Neural cell (in vitro differentiated cells): ENCODE measurements around the gene MTRF1L. TPM values are rescaled to one million over a fixed set of nuclear protein-coding genes. Genes with fewer than 3 reads are reported as not detected.

Experiments used
- H2AFZ ChIP-seq: fragments of 200-600, 300-800 bp; sonication (generic), shearing (Covaris generic); 2 replicates; pipeline ENCODE4 v1.6.0; 2014; ENCODE audit warnings: low read depth, mild to moderate bottlenecking, antibody characterized with exemption, low read length, moderate library complexity
- H3F3A ChIP-seq: fragments of 200-600 bp; shearing (Covaris generic); 2 replicates; pipeline ENCODE4 v1.6.1; 2016; ENCODE audit warnings: mild to moderate bottlenecking, moderate library complexity, mixed read lengths, antibody characterized with exemption, low read length; ENCODE audit not compliant: insufficient read depth, poor library complexity, severe bottlenecking
- H3K27ac ChIP-seq: fragments of 200-600, 300-800 bp; sonication (generic), shearing (Covaris generic); 2 replicates; pipeline ENCODE4 v1.5.1; 2014; ENCODE audit warnings: mild to moderate bottlenecking, low read length, moderate library complexity
- H3K27me3 ChIP-seq: fragments of 300-800, 200-600 bp; sonication (generic), shearing (Covaris generic); 2 replicates; pipeline ENCODE4 v1.6.0; 2014; ENCODE audit warnings: mild to moderate bottlenecking, low read depth, low read length, moderate library complexity; ENCODE audit not compliant: insufficient read depth
- H3K36me3 ChIP-seq: fragments of 300-800, 200-600 bp; sonication (generic), shearing (Covaris generic); 2 replicates; pipeline ENCODE4 v1.5.1; 2014; ENCODE audit warnings: mild to moderate bottlenecking, antibody characterized with exemption, low read length, moderate library complexity; ENCODE audit not compliant: insufficient read depth
- H3K4me2 ChIP-seq: fragments of 300-800, 200-600 bp; sonication (generic), shearing (Covaris generic); 2 replicates; pipeline ENCODE4 v1.6.0; 2014; ENCODE audit warnings: mild to moderate bottlenecking, low read length
- H3K4me3 ChIP-seq: fragments of 300-800, 200-600 bp; sonication (generic), shearing (Covaris generic); 2 replicates; pipeline ENCODE4 v1.5.1; 2014; ENCODE audit warnings: mild to moderate bottlenecking, low read length, moderate library complexity
- H3K79me2 ChIP-seq: fragments of 200-600 bp; shearing (Covaris generic); replicated peaks from 2 replicates; pipeline ENCODE4 v1.6.0; 2014; ENCODE audit warnings: mild to moderate bottlenecking, low read length, moderate library complexity; ENCODE audit not compliant: insufficient read depth
- H3K9ac ChIP-seq: fragments of 300-800, 200-600 bp; sonication (generic), shearing (Covaris generic); 2 replicates; pipeline ENCODE4 v1.6.1; 2016; ENCODE audit warnings: mild to moderate bottlenecking, low read length, mixed read lengths
- H3K9me2 ChIP-seq: fragments of 200-600 bp; shearing (Covaris generic); 2 replicates; pipeline ENCODE4 v1.6.1; 2016; ENCODE audit warnings: mild to moderate bottlenecking, low read length, mixed read lengths; ENCODE audit not compliant: insufficient read depth
- H3K9me3 ChIP-seq: fragments of 200-600, 300-800 bp; sonication (generic), shearing (Covaris generic); 2 replicates; pipeline ENCODE4 v1.6.1; 2016; ENCODE audit warnings: mild to moderate bottlenecking, mixed run types, low read length, moderate library complexity, mixed read lengths
- H4K20me1 ChIP-seq: fragments of 200-600 bp; shearing (Covaris generic); 2 replicates; pipeline ENCODE4 v1.6.1; 2016; ENCODE audit warnings: mild to moderate bottlenecking, mixed run types; ENCODE audit not compliant: insufficient read depth
- CTCF ChIP-seq: fragments of 450-650 bp; IDR thresholded peaks from 2 replicates; pipeline ENCODE4 v1.5.1; 2014; ENCODE audit warnings: antibody characterized with exemption, mild to moderate bottlenecking, moderate library complexity; ENCODE audit not compliant: poor library complexity, severe bottlenecking
- EP300 ChIP-seq: fragments of 450-650 bp; conservative IDR thresholded peaks from 2 replicates; pipeline ENCODE4 v1.6.1; 2014; ENCODE audit warnings: antibody characterized with exemption, mild to moderate bottlenecking, moderate library complexity; ENCODE audit not compliant: poor library complexity, severe bottlenecking
- EZH2 ChIP-seq: fragments of 200-600, 300-800 bp; shearing (Covaris generic), sonication (generic); IDR thresholded peaks from 2 replicates; pipeline ENCODE4 v1.6.1; 2014; ENCODE audit warnings: antibody characterized with exemption, low read length, borderline replicate concordance, mild to moderate bottlenecking; ENCODE audit not compliant: insufficient read depth, poor library complexity, severe bottlenecking
- MXI1 ChIP-seq: fragments of 450-650 bp; conservative IDR thresholded peaks from 2 replicates; pipeline ENCODE4 v1.6.1; 2014; ENCODE audit warnings: antibody characterized with exemption, mild to moderate bottlenecking; ENCODE audit not compliant: poor library complexity, severe bottlenecking
- POLR2AphosphoS5 ChIP-seq: IDR thresholded peaks from 2 replicates; pipeline ENCODE4 v1.6.1; 2012
- RAD21 ChIP-seq: fragments of 450-650 bp; conservative IDR thresholded peaks from 2 replicates; pipeline ENCODE4 v1.6.1; 2014; ENCODE audit warnings: antibody characterized with exemption, mild to moderate bottlenecking, moderate library complexity
- REST ChIP-seq: IDR thresholded peaks from 2 replicates; pipeline ENCODE4 v1.6.1; 2012; ENCODE audit warnings: borderline replicate concordance
- SMC3 ChIP-seq: fragments of 450-650 bp; conservative IDR thresholded peaks from 2 replicates; pipeline ENCODE4 v1.6.1; 2014; ENCODE audit warnings: antibody characterized with exemption, mild to moderate bottlenecking, moderate library complexity; ENCODE audit not compliant: poor library complexity
- TAF1 ChIP-seq: IDR thresholded peaks from 2 replicates; pipeline ENCODE4 v1.6.1; 2012; ENCODE audit warnings: low read depth
- polyA plus RNA-seq: library from polyadenylated mRNA; depleted of rRNA; stranded (reverse); fragments of >200 nt; gene quantifications from 2 replicates; pipeline ENCODE4 v1.2.3, GENCODE V29; 2014

Gene MTRF1L
- polyA plus RNA-seq, 1 donor from 2014 or later, result 14.0 TPM

- Histone ChIP-seq H3K27ac (no peak overlapping the region), H3K9me3 (no peaks in the 10 kb centered on the region), H4K20me1 (no peaks in the 10 kb centered on the region), H3K4me2 (no peak overlapping the region), H3F3A (no peaks in the 10 kb centered on the region), H3K4me3 (no peak overlapping the region), H3K9ac (no peak overlapping the region), H3K9me2 (no peaks in the 10 kb centered on the region), H2AFZ (no peak overlapping the region), H3K36me3 (no peaks in the 10 kb centered on the region), H3K27me3 (no peaks in the 10 kb centered on the region), H3K79me2 (no peaks in the 10 kb centered on the region)
- no peak for TF ChIP-seq RAD21
- no peak for TF ChIP-seq EP300
- TF ChIP-seq SMC3, result no peak
- TF ChIP-seq EZH2, result no peak
- no peak for TF ChIP-seq REST
- no peak for TF ChIP-seq TAF1
- TF ChIP-seq MXI1, result no peak
- TF ChIP-seq CTCF, result no peak
- TF ChIP-seq POLR2AphosphoS5, result no peak
Measured at GRCh38 chr6:153027480-153027879, 25.0 kb upstream of the MTRF1L start.

GRCh38 chr6:153024709-153025017 lies 22.2 kb upstream of the MTRF1L start:
- Histone ChIP-seq H3F3A (no peaks in the 10 kb centered on the region), H3K4me2 (no peak overlapping the region), H3K27me3 (no peaks in the 10 kb centered on the region), H3K9me2 (no peaks in the 10 kb centered on the region), H3K79me2 (no peaks in the 10 kb centered on the region), H2AFZ (no peak overlapping the region), H3K27ac (no peak overlapping the region), H3K36me3 (peaks cover under 1% of the 10 kb centered on the region), H3K9ac (no peak overlapping the region), H3K4me3 (no peak overlapping the region), H4K20me1 (no peaks in the 10 kb centered on the region), H3K9me3 (no peaks in the 10 kb centered on the region)
- TF ChIP-seq REST (no peak), CTCF (peak; percentile 33), RAD21 (peak; percentile 3)
